Activated B cell treated with CpG ODN at 0.5 μM for 24 hours (primary cell): ENCODE results near the gene MRNIP. TPM values are rescaled to one million over a fixed set of nuclear protein-coding genes. Genes with fewer than 3 reads are reported as not detected.

Experiments
- ATAC-seq: fragments of 200-7000 bp; cut with Tn5 transposase; one replicate; pipeline ENCODE4 v1.10.0; 2021; ENCODE audit warnings: low read depth, mild to moderate bottlenecking, moderate library complexity
- CTCF ChIA-PET: fragments of 350-600 bp; sonication (Branson Sonifier 250); formaldehyde crosslinking; loops from one replicate; lab custom pipeline; 2021; ENCODE audit warnings: antibody characterized with exemption; lab: Charles Lee
- POLR2A ChIA-PET: fragments of 350-600 bp; sonication (Branson Sonifier 250); formaldehyde crosslinking; loops from one replicate; lab custom pipeline; 2021; ENCODE audit warnings: antibody characterized with exemption; lab: Charles Lee
- DNase-seq: peaks from one replicate; pipeline ENCODE4 v3.0.0; 2022
- H3K27ac Mint-ChIP-seq: one replicate; pipeline ENCODE4 v1.8.0; 2020; ENCODE audit warnings: mixed read lengths
- H3K27me3 Mint-ChIP-seq: one replicate; pipeline ENCODE4 v1.8.0; 2021; ENCODE audit warnings: mixed read lengths
- H3K36me3 Mint-ChIP-seq: one replicate; pipeline ENCODE4 v1.8.0; 2021; ENCODE audit warnings: low read depth, mixed read lengths
- H3K4me1 Mint-ChIP-seq: one replicate; pipeline ENCODE4 v1.8.0; 2021; ENCODE audit warnings: mixed read lengths
- H3K4me3 Mint-ChIP-seq: one replicate; pipeline ENCODE4 v1.8.0; 2020; ENCODE audit warnings: mild to moderate bottlenecking, mixed read lengths
- H3K9me3 Mint-ChIP-seq: one replicate; pipeline ENCODE4 v1.8.0; 2020; ENCODE audit warnings: mixed read lengths
- intact Hi-C: fragments of 100-400 bp; cut with micrococcal nuclease; formaldehyde crosslinking; loops from one replicate; pipeline ENCODE4 v1.15.1; 2024
- total RNA-seq: library from RNA; stranded (reverse); gene quantifications from 2 replicates; pipeline ENCODE4 v1.2.3, GENCODE V29; 2022
- TF ChIP-seq, protein P1 (sequence below): fragments of 200-600 bp; IDR thresholded peaks from one replicate; pipeline ENCODE4 v1.8.0; 2022; ENCODE audit warnings: antibody characterized with exemption, mild to moderate bottlenecking

The MRNIP gene
- total RNA-seq, 1 donor from 2014 or later, result 70.0 TPM

DNA sequence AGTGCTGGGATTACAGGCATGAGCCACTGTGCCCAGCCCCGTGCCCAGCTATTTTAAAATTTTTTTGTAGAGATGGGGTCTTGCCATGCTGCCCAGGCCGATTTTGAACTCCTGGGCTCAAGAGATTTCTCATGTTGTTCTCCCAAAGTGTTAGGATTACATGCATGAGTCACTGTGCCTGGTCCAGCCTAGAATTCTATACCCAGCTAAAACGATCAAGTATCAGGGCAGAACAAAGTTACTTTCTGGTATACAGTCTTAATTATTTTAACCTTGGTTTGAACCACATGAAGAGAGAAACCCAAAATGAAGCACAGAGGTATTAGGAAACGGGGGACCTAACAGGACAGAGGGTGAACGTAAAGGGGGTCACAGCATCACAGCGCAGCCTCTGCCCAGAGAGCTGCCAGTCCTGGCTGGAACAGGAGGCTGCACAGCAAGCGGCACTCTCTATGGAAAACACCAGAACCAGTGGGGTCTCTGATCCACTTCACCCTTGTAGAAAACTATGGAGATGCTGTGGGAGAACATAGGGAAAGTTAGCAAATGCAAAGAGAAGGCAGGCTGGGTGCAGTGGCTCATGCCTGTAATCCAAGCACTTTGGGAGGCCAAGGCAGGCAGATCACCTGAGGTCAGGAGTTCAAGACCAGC lies 27.7 kb downstream of the MRNIP start:
- Mint-ChIP-seq H3K27me3 (no peaks in the 10 kb centered on the region), H3K27ac (no peak overlapping the region), H3K4me3 (no peak overlapping the region), H3K9me3 (no peaks in the 10 kb centered on the region), H3K4me1 (peaks cover 21% of the 10 kb centered on the region), H3K36me3 (peaks cover 83% of the 10 kb centered on the region)
- ChIA-PET CTCF (interaction anchor here (1.7 kb wide), 1 partner anchor 29 kb away, joined by 5 read pairs; no protein-coding TSS in a partner anchor), POLR2A (interaction anchor here (0.6 kb wide), 1 partner anchor 12 kb away, joined by 8 read pairs; no protein-coding TSS in a partner anchor)
- ATAC-seq (no peak), DNase-seq (no peak)
- TF ChIP-seq, protein P1, sequence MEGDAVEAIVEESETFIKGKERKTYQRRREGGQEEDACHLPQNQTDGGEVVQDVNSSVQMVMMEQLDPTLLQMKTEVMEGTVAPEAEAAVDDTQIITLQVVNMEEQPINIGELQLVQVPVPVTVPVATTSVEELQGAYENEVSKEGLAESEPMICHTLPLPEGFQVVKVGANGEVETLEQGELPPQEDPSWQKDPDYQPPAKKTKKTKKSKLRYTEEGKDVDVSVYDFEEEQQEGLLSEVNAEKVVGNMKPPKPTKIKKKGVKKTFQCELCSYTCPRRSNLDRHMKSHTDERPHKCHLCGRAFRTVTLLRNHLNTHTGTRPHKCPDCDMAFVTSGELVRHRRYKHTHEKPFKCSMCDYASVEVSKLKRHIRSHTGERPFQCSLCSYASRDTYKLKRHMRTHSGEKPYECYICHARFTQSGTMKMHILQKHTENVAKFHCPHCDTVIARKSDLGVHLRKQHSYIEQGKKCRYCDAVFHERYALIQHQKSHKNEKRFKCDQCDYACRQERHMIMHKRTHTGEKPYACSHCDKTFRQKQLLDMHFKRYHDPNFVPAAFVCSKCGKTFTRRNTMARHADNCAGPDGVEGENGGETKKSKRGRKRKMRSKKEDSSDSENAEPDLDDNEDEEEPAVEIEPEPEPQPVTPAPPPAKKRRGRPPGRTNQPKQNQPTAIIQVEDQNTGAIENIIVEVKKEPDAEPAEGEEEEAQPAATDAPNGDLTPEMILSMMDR, result no peak
- intact Hi-C loops, result no loop called here

DNA sequence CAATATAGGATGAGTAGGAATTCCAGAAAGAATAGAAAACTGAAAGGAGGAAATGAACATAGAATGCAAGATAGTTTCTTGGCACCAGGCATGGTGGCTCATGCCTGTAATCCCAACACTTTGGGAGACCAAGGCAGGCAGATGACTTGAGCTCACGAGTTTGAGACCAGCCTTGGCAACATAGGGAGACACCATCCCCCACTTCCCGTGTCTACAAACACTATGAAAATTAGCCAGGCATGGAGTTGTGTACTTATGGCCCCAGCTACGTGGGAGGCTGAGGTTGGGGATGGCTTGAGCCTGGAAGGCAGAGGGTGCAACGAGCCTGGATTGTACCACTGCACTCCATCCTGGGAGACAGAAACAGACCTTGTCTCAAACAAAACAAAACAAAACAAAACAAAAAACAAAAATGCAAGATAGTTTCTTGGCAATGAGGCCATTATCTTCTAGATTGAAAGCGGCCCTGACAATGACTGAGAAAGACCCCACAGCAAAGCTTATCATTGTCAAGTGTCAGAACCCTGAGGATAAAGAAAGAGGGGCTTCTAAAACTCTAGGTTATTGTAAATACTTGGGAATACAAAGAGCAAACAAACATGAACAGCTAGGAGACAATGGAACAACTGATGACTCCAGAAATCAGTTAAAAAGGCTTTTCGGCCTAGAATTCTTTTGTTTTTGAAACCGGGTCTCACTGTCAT lies 28.7 kb downstream of the MRNIP start:
- ChIA-PET CTCF (interaction anchor here (1.7 kb wide), 1 partner anchor 28 kb away, joined by 5 read pairs; no protein-coding TSS in a partner anchor), POLR2A (interaction anchor here (0.6 kb wide), 1 partner anchor 17 kb away, joined by 8 read pairs; no protein-coding TSS in a partner anchor)
- H3K4me1 Mint-ChIP-seq, result peaks cover 22% of the 10 kb centered on the region
- H3K4me3 Mint-ChIP-seq, result no peak overlapping the region
- H3K36me3 Mint-ChIP-seq, result peaks cover 87% of the 10 kb centered on the region
- intact Hi-C loops, result no loop called here
- H3K9me3 Mint-ChIP-seq, result no peaks in the 10 kb centered on the region
- H3K27me3 Mint-ChIP-seq, result no peaks in the 10 kb centered on the region
- TF ChIP-seq, protein P1, result no peak
- H3K27ac Mint-ChIP-seq, result peak overlapping the region; percentile 12
- ATAC-seq, result no peak
- DNase-seq, result no peak

DNA sequence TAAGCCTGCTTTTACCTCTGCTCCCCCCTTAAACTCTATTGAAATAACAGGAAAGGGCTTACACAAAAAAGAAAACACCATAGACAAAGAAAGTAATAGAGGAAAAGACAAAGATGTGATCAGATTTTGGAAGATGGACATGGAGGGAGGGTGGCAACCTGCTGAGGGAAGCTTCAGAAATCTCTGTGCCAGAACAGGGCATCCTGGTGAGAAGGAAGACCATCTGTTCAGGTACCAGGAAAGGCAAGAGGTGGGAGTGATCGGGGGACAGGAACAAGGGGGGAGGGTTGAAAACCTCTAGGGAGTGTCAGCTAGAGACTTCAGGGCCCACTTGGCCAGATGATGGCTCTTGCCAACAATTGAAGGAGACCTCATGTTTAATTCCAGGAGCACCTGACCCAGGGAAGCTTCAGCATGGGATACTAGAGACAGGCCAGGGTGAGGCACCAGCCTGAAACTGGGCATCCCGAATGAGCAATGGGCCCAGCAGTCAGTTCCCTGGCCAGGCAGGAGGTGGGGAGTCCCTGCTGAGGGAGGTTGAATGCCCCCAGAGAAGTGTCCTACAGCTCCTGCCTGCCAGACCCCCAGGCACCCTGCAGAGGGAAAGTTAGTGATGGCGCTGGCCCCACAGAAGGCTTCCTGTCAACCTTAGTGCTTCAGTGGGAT lies 29.7 kb downstream of the MRNIP start:
- DNase-seq (no peak), ATAC-seq (no peak)
- no peaks in the 10 kb centered on the region for H3K27me3 Mint-ChIP-seq
- intact Hi-C loops, result no loop called here
- H3K27ac Mint-ChIP-seq, result no peak overlapping the region
- TF ChIP-seq, protein P1, result no peak
- peaks cover 96% of the 10 kb centered on the region for H3K36me3 Mint-ChIP-seq
- no peak overlapping the region for H3K4me3 Mint-ChIP-seq
- H3K4me1 Mint-ChIP-seq, result peaks cover 27% of the 10 kb centered on the region
- POLR2A ChIA-PET, result interaction anchor here (1.0 kb wide), 1 partner anchor 26 kb away, joined by 7 read pairs; no protein-coding TSS in a partner anchor
- no peaks in the 10 kb centered on the region for H3K9me3 Mint-ChIP-seq
- CTCF ChIA-PET, result no interaction called here

DNA sequence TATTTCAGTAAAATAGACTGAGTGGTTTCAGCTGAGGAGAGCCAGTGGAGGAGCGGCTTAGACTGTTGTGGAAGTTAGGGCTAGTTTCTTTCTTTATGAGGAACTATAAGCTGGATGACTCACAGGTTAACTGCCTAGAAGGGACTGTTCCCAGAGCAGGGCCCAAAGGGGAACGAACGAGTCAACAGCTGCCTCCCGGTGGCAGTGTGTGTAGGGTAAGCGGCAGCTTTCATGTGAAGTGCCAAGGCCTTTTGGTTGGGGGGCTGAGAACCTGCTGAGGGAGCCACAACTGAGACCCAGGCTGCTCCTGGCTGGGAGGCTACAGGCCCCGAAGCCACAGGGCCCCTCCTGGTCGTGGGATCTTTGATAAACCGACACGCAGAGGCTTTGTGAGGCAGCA lies 30.9 kb downstream of the MRNIP start:
- intact Hi-C loops, result no loop called here
- H3K27me3 Mint-ChIP-seq, result no peaks in the 10 kb centered on the region
- CTCF ChIA-PET, result interaction anchor here (1.0 to 1.1 kb wide), 3 partner anchors 26 to 146 kb away, joined by 3 to 12 read pairs (median 3); no protein-coding TSS in a partner anchor

More for the DNA sequence above, 30.9 kb downstream of the MRNIP start:
- peak; percentile 82 for ATAC-seq
- POLR2A ChIA-PET, result interaction anchor here (0.7 to 1.1 kb wide), 4 partner anchors 9 to 32 kb away, joined by 3 to 6 read pairs (median 3); no protein-coding TSS in a partner anchor
- peaks cover 96% of the 10 kb centered on the region for H3K36me3 Mint-ChIP-seq
- no peak for DNase-seq
- no peak overlapping the region for H3K4me3 Mint-ChIP-seq
- H3K4me1 Mint-ChIP-seq, result peaks cover 35% of the 10 kb centered on the region
- H3K9me3 Mint-ChIP-seq, result no peaks in the 10 kb centered on the region
- TF ChIP-seq, protein P1, result no peak
- H3K27ac Mint-ChIP-seq, result peak overlapping the region; percentile 56
